Measurements from ENCODE around the gene NOVA1.

The NOVA1 gene

DNA sequence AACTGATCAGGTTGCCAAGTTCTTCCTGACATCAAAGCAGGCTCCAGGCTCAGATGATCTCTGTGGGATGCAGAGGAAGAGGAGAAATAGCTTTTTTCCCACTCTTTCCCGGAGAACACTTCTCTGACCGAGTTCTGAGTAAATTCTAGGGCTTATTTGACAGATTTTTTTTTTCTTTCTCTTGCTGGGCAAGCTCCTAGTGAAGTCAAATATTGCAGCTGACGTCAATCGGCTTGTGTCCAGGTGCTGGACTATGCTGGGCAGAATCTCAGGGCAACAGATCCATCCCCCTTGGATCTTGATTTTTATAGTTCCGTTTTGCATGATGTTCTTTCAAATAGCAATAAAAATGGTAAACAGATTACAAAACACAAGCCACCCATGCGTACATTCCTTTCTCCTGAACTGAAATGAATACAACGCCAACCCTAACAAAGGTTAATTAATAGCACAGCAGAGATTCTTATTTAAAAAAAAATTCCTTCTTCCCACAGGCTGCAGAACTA is 182.2 kb downstream of the NOVA1 start:
- H3F3A ChIP-seq (ENCODE audit: low read depth), result no peaks in the 10 kb centered on the region
- no peaks in the 10 kb centered on the region for H3K4me1 ChIP-seq (ENCODE audit: insufficient read depth, low read length, poor library complexity, severe bottlenecking)
- no peak overlapping the region for H3K9ac ChIP-seq (ENCODE audit: low read depth, low read length, poor library complexity, severe bottlenecking)
- no peaks in the 10 kb centered on the region for H3K9me2 ChIP-seq (replicated peaks; ENCODE audit: low read depth, low read length)
- H3K27me3 ChIP-seq (ENCODE audit: insufficient read depth, low read length, poor library complexity, severe bottlenecking), result no peaks in the 10 kb centered on the region
- H3K79me2 ChIP-seq (ENCODE audit: insufficient read depth, low read length), result no peaks in the 10 kb centered on the region
- H3K4me3 ChIP-seq (ENCODE audit: low read length, poor library complexity, severe bottlenecking), result no peak overlapping the region
- no peaks in the 10 kb centered on the region for H3K9me3 ChIP-seq (ENCODE audit: insufficient read depth, low read depth, low read length)
- no peaks in the 10 kb centered on the region for H4K20me1 ChIP-seq (ENCODE audit: insufficient read depth, low read length, poor library complexity, severe bottlenecking)
- H2AFZ ChIP-seq (ENCODE audit: low read length), result no peak overlapping the region
- no peak for TF ChIP-seq EZH2phosphoT487 (IDR thresholded peaks at IDR 0.05; ENCODE audit: borderline replicate concordance)
- TF ChIP-seq, protein P1, sequence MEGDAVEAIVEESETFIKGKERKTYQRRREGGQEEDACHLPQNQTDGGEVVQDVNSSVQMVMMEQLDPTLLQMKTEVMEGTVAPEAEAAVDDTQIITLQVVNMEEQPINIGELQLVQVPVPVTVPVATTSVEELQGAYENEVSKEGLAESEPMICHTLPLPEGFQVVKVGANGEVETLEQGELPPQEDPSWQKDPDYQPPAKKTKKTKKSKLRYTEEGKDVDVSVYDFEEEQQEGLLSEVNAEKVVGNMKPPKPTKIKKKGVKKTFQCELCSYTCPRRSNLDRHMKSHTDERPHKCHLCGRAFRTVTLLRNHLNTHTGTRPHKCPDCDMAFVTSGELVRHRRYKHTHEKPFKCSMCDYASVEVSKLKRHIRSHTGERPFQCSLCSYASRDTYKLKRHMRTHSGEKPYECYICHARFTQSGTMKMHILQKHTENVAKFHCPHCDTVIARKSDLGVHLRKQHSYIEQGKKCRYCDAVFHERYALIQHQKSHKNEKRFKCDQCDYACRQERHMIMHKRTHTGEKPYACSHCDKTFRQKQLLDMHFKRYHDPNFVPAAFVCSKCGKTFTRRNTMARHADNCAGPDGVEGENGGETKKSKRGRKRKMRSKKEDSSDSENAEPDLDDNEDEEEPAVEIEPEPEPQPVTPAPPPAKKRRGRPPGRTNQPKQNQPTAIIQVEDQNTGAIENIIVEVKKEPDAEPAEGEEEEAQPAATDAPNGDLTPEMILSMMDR (conservative IDR thresholded peaks at IDR 0.05; ENCODE audit: low read length), result no peak
- no peaks in the 10 kb centered on the region for H3K36me3 ChIP-seq (ENCODE audit: insufficient read depth, low read length)
- H3K4me2 ChIP-seq (ENCODE audit: low read depth, low read length, poor library complexity, severe bottlenecking), result no peak overlapping the region

GRCh38 chr14:26414926-26415325 is 182.9 kb downstream of the NOVA1 start:
- no peaks in the 10 kb centered on the region for H3K9me3 ChIP-seq (ENCODE audit: insufficient read depth, low read depth, low read length)
- no peak overlapping the region for H3K4me2 ChIP-seq (ENCODE audit: low read depth, low read length, poor library complexity, severe bottlenecking)
- no peaks in the 10 kb centered on the region for H3K36me3 ChIP-seq (ENCODE audit: insufficient read depth, low read length)
- H2AFZ ChIP-seq (ENCODE audit: low read length), result no peak overlapping the region
- H3K9me2 ChIP-seq (replicated peaks; ENCODE audit: low read depth, low read length), result no peaks in the 10 kb centered on the region
- TF ChIP-seq EZH2phosphoT487 (IDR thresholded peaks at IDR 0.05; ENCODE audit: borderline replicate concordance), result no peak
- TF ChIP-seq, protein P1 (conservative IDR thresholded peaks at IDR 0.05; ENCODE audit: low read length), result no peak
- no peaks in the 10 kb centered on the region for H3K27me3 ChIP-seq (ENCODE audit: insufficient read depth, low read length, poor library complexity, severe bottlenecking)
- no peaks in the 10 kb centered on the region for H4K20me1 ChIP-seq (ENCODE audit: insufficient read depth, low read length, poor library complexity, severe bottlenecking)
- H3K4me1 ChIP-seq (ENCODE audit: insufficient read depth, low read length, poor library complexity, severe bottlenecking), result no peaks in the 10 kb centered on the region
- no peak overlapping the region for H3K9ac ChIP-seq (ENCODE audit: low read depth, low read length, poor library complexity, severe bottlenecking)
- no peaks in the 10 kb centered on the region for H3F3A ChIP-seq (ENCODE audit: low read depth)
- H3K79me2 ChIP-seq (ENCODE audit: insufficient read depth, low read length), result no peaks in the 10 kb centered on the region
- H3K4me3 ChIP-seq (ENCODE audit: low read length, poor library complexity, severe bottlenecking), result no peak overlapping the region

DNA sequence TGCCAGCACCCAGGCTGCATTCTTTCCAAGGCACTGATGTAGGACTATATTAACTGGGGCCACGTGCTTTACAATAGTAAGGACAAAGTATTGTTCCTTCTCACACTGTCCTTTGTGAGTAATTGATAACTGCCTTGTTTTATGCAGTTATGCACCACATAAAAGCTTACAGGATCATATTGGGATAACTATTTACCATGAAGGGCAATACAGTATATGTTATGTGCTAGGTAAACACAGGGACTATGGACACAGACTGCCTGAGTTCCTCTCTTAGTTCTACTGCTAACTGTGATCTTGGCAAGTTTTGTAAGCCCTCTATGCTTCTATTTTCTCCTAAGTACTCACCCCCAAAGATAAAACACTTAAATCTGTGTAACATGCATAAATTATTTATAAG is 183.7 kb downstream of the NOVA1 start:
- Histone ChIP-seq H3K4me1 (ENCODE audit: insufficient read depth, low read length, poor library complexity, severe bottlenecking) (no peaks in the 10 kb centered on the region), H3K36me3 (ENCODE audit: insufficient read depth, low read length) (no peaks in the 10 kb centered on the region), H3K79me2 (ENCODE audit: insufficient read depth, low read length) (no peaks in the 10 kb centered on the region), H3F3A (ENCODE audit: low read depth) (no peaks in the 10 kb centered on the region), H2AFZ (ENCODE audit: low read length) (no peak overlapping the region), H3K9me3 (ENCODE audit: insufficient read depth, low read depth, low read length) (no peaks in the 10 kb centered on the region), H4K20me1 (ENCODE audit: insufficient read depth, low read length, poor library complexity, severe bottlenecking) (no peaks in the 10 kb centered on the region), H3K9me2 (replicated peaks; ENCODE audit: low read depth, low read length) (no peaks in the 10 kb centered on the region), H3K4me2 (ENCODE audit: low read depth, low read length, poor library complexity, severe bottlenecking) (no peak overlapping the region), H3K9ac (ENCODE audit: low read depth, low read length, poor library complexity, severe bottlenecking) (no peak overlapping the region), H3K27me3 (ENCODE audit: insufficient read depth, low read length, poor library complexity, severe bottlenecking) (no peaks in the 10 kb centered on the region), H3K4me3 (ENCODE audit: low read length, poor library complexity, severe bottlenecking) (no peak overlapping the region)
- TF ChIP-seq, protein P1 (conservative IDR thresholded peaks at IDR 0.05; ENCODE audit: low read length), result no peak
- TF ChIP-seq EZH2phosphoT487 (IDR thresholded peaks at IDR 0.05; ENCODE audit: borderline replicate concordance), result no peak

All from Loucy (cell line).